IPS-20b (cell line): Measurements from ENCODE around the gene SF1.

ENCODE experiments used
- H3K27ac ChIP-seq: one replicate; pipeline ENCODE4 v1.5.1; 2013; ENCODE audit warnings: low read length
- H3K27me3 ChIP-seq: 2 replicates; pipeline ENCODE4 v1.6.1; 2013; ENCODE audit warnings: mild to moderate bottlenecking, low read length, inconsistent platforms; ENCODE audit not compliant: insufficient read depth
- H3K36me3 ChIP-seq: 2 replicates; pipeline ENCODE4 v1.6.1; 2013; ENCODE audit warnings: low read depth, mild to moderate bottlenecking, inconsistent platforms, low read length, moderate library complexity; ENCODE audit not compliant: insufficient read depth
- H3K4me1 ChIP-seq: 2 replicates; pipeline ENCODE4 v1.6.1; 2013; ENCODE audit warnings: mild to moderate bottlenecking, control low read depth, inconsistent platforms, low read length, moderate library complexity; ENCODE audit not compliant: insufficient read depth
- H3K4me3 ChIP-seq: 2 replicates; pipeline ENCODE4 v1.5.1; 2013; ENCODE audit warnings: mild to moderate bottlenecking, low read length, inconsistent platforms
- H3K9ac ChIP-seq: 2 replicates; pipeline ENCODE4 v1.6.1; 2013; ENCODE audit warnings: low read depth, mild to moderate bottlenecking, inconsistent platforms, low read length, moderate library complexity
- H3K9me3 ChIP-seq: 2 replicates; pipeline ENCODE4 v1.6.1; 2013; ENCODE audit warnings: mild to moderate bottlenecking, low read depth, low read length, inconsistent platforms; ENCODE audit not compliant: insufficient read depth

Gene SF1

DNA sequence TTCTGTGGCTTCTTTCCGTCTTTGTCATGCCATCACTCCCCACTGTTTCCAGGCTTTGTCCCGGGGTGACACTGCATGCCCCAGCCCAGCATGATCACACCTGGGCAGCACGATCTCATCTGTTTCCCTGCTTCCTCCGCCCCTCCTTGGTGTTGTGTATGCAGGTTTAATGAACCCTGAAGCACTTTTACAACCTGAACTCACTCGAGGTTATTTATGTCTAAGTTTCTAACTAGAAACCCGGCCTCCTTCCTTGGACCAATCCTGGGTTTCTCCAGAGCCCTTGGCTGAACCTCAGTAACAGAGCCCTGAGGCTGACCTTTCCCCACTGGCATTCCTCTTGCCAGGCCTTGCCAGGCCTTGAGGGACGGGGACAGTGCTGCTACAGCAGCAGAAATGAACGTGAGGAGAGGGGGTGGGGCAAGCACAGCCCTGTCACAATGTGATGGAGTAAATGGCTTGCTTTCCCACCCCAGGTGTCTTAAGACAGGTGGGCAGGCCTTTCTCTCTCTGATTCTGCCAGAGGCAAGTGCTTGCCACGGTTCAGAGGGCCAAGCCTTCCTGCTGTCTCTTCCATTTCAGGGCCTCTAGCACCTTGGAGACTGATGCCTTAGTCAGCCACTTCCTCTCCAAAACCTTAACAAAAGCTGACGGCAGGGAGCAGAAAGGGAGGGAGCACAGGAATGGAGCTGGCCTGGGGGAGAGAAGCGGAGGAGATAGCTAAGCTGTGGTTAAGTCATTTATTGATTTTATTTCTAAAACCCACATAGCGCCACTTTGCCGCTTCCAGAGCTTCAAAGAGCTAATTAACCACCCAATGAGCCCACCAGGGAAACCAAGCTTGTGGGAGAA is 15.4 kb downstream of the SF1 start:
- Histone ChIP-seq H3K4me1 (peaks cover 49% of the 10 kb centered on the region; the same call in 1 of the 2 replicates), H3K36me3 (peaks cover 50% of the 10 kb centered on the region), H3K9me3 (no peaks in the 10 kb centered on the region), H3K9ac (peak overlapping the region; percentile 60), H3K27ac (peak overlapping the region; percentile 62), H3K27me3 (no peaks in the 10 kb centered on the region), H3K4me3 (peak overlapping the region; percentile 35; the same call in 1 of the 2 replicates)

DNA sequence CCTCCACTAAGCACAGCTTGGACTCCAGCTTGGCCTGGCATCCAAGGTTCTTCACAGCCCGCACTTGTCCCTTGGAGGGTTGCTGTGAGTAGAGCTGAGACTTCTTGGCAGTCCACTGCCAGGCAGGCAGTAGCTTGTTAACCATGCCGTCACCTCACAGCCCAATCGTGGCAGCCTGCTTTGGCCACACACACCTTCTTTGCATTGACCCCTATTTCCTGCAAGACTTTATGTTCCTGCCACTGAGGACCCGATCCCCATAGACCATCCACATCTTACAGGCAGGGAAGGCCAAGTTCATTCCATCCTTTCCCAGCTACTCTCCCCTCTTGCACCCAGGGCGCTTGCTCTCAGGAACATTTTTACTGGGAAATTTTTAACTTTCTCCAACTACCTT is 16.1 kb downstream of the SF1 start:
- Histone ChIP-seq H3K27ac (peak overlapping the region; percentile 70), H3K27me3 (no peaks in the 10 kb centered on the region), H3K9ac (peak overlapping the region; percentile 60), H3K36me3 (peaks cover 44% of the 10 kb centered on the region), H3K4me1 (peaks cover 47% of the 10 kb centered on the region; the same call in 1 of the 2 replicates), H3K9me3 (no peaks in the 10 kb centered on the region), H3K4me3 (peak overlapping the region; percentile 35; the same call in 1 of the 2 replicates)

GRCh38 chr11:64760759-64761420 is 17.5 kb downstream of the SF1 start:
- H3K4me3 ChIP-seq, result no peak overlapping the region
- H3K27ac ChIP-seq, result no peak overlapping the region
- H3K4me1 ChIP-seq, result peaks cover 46% of the 10 kb centered on the region; the same call in 1 of the 2 replicates
- peaks cover 32% of the 10 kb centered on the region for H3K36me3 ChIP-seq
- H3K9me3 ChIP-seq, result no peaks in the 10 kb centered on the region
- H3K9ac ChIP-seq, result peak overlapping the region; percentile 44; the same call in 1 of the 2 replicates
- no peaks in the 10 kb centered on the region for H3K27me3 ChIP-seq

DNA sequence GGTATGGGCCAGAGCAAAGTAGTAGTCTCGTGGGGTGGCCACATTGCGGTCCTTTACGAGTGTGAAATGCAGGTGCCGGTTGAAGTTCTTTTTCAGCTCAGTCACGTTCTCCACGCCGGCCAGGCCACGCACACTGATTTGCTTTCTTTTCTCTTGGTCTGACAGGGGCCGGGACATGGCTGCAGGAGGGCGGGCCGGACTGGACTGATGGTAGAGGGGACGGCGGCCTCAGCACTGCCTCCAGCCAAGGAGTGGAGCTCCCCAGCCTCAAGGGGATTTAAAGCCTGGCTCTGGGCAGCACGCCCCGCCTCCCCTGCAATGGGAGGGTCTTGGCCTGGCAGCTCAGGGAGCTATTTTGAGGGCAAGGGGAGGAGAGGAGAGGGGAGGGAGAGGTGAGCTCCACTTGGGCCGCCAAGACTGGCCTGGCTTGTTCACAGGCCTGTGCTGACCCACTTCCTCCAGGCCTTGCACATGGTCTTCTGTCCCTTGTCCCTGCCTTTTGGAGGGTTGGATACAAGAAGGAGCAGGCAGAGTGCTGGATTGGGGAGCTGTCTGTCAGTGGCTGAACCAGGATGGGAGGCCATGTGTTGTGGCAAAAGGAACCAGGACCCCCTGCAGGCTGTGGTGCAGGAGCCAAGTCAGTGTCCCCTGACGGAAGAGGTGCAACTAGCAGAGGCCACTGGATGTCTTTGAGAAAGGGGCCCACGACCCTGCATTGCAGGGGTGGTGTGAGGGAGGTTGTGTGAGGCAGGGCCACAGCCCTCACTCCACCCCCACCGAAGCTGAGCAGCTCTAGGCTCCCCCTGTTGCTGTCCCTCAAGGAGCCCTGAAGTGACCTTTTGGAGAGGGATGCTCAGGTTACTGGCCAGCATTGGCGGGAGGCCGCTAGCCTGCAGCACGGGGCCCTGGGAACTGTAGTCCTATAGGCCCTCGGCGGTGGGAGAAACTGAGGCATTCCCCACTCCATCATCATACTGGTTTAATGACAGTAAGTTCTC is 18.3 kb downstream of the SF1 start, which contains the start of gene PYGM:
Gene PYGM (minus strand): TSS at position 253 of the 998 bp plus-strand sequence. CDS start 76 bp downstream, at position 177.
- no peaks in the 10 kb centered on the region for H3K27me3 ChIP-seq
- peak within 1 kb of the TSS; percentile 30 for H3K27ac ChIP-seq
- peaks cover 25% of the 10 kb centered on the region for H3K36me3 ChIP-seq
- H3K9ac ChIP-seq, result peak within 1 kb of the TSS; percentile 44; the same call in 1 of the 2 replicates
- H3K4me1 ChIP-seq, result peaks cover 45% of the 10 kb centered on the region; the same call in 1 of the 2 replicates
- H3K4me3 ChIP-seq, result no peak within 1 kb of the TSS
- no peaks in the 10 kb centered on the region for H3K9me3 ChIP-seq

DNA sequence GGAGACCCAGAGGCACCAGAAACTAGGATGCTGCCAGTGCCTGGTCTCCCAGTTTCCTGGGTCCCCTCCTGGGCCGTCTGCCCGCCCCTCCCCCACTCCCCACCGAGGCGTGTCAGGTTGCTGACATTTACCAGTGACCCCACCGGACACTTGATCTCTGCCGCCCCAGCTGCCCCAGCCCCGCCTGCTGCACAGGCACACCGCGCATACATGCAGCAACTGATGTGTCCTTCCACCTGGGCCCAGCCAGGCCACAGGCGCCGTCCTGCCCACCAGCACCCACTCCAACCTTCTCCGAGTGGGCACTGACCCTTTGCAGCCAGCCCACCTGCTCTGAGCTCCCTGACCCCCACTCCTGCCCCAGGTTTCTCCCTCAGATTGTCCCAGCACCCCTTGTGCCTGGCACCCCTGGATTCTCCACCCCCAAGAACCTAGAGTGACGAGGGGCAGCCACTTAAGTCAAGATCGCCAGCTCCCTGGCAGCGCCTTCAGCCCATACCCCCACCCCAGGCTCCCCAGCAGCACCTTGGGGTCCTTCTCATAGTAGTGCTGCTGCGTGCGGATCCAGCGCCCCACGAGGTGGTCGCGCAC is 19.1 kb downstream of the SF1 start:
- Histone ChIP-seq H3K36me3 (peaks cover 17% of the 10 kb centered on the region), H3K4me1 (peaks cover 37% of the 10 kb centered on the region; the same call in 1 of the 2 replicates), H3K27me3 (no peaks in the 10 kb centered on the region), H3K4me3 (no peak overlapping the region), H3K9me3 (no peaks in the 10 kb centered on the region), H3K27ac (peak overlapping the region; percentile 30), H3K9ac (no peak overlapping the region)

DNA sequence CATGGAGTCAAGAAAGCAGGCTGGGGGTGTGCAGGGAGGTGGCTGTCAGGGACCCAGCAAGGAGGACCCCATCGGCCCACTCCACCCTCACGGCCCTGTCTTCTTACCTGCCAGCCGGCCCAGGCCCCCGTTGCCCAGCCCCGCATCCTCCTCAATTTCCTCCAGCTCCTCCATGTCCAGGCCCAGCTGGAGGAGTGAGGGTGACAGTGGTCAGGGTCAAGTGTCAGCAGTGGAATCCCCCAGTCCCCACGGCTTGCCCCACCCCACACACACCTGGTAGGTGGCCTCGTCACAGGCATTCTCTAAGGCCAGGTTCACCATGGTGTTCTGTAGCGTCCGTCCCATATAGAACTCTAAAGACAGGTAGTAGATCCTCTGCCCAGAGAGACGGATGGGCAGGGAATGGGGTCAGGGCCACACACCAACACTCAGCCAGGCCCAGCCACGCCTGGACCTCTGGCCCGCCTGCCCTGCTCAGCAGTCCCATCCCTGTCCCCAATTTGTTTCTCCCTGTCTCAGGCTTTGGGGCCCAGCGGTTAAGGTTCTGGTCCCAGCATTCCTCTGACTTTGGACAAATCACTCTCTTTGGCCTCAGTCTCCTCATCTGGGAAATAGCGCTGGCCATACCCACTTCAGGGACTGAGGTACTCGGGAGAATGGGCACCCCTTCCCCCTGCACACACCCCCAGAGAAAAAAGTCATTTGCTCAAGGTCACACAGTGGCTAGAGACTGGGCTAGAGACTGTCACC is 19.8 kb downstream of the SF1 start:
- Histone ChIP-seq H3K9me3 (no peaks in the 10 kb centered on the region), H3K36me3 (peaks cover 10% of the 10 kb centered on the region), H3K4me3 (no peak overlapping the region), H3K27ac (no peak overlapping the region), H3K4me1 (peaks cover 30% of the 10 kb centered on the region; the same call in 1 of the 2 replicates), H3K27me3 (no peaks in the 10 kb centered on the region), H3K9ac (no peak overlapping the region)

GRCh38 chr11:64757549-64758329 is 20.6 kb downstream of the SF1 start:
- Histone ChIP-seq H3K4me1 (peaks cover 28% of the 10 kb centered on the region; the same call in 1 of the 2 replicates), H3K4me3 (no peak overlapping the region), H3K36me3 (peaks cover 9% of the 10 kb centered on the region), H3K27ac (no peak overlapping the region), H3K9ac (no peak overlapping the region), H3K9me3 (no peaks in the 10 kb centered on the region), H3K27me3 (no peaks in the 10 kb centered on the region)

- H3K27ac ChIP-seq, result no peak overlapping the region
- H3K4me1 ChIP-seq, result peaks cover 14% of the 10 kb centered on the region; the same call in 1 of the 2 replicates
- no peak overlapping the region for H3K4me3 ChIP-seq
- no peaks in the 10 kb centered on the region for H3K9me3 ChIP-seq
- H3K9ac ChIP-seq, result no peak overlapping the region
- H3K36me3 ChIP-seq, result 0 out of 2 replicates have a peak, but pooled peaks cover 2% of the 10 kb centered on the region
- H3K27me3 ChIP-seq, result no peaks in the 10 kb centered on the region
Observed at GRCh38 chr11:64755681-64756361, 22.5 kb downstream of the SF1 start.

- Histone ChIP-seq H3K27ac (no peak overlapping the region), H3K36me3 (no peaks in the 10 kb centered on the region), H3K4me3 (no peak overlapping the region), H3K27me3 (no peaks in the 10 kb centered on the region), H3K9me3 (no peaks in the 10 kb centered on the region), H3K4me1 (peaks cover 8% of the 10 kb centered on the region; the same call in 1 of the 2 replicates), H3K9ac (no peak overlapping the region)
Observed at GRCh38 chr11:64754919-64755662, 23.3 kb downstream of the SF1 start.
